Measurements from ENCODE around the gene PRIMPOL.

Gene PRIMPOL

GRCh38 chr4:184672741-184673140, 23.2 kb downstream of the PRIMPOL start:
- peaks cover 15 to 50% of the 10 kb centered on the region in 2 experiments for H3K36me3 ChIP-seq (ENCODE audit: control insufficient read depth in 1 of 2, insufficient read depth in 2 of 2, low read depth in 1 of 2, low read length in 2 of 2)
- no peak overlapping the region for H2AFZ ChIP-seq (ENCODE audit: low read depth, low read length)
- H3K4me3 ChIP-seq (ENCODE audit: insufficient read depth in 1 of 2, low read depth in 1 of 2, low read length in 2 of 2), result no peak overlapping the region
- H3K79me1 ChIP-seq (replicated peaks; ENCODE audit: low read length, poor library complexity, severe bottlenecking), result no peaks in the 10 kb centered on the region
- no peak overlapping the region for H2BK5ac ChIP-seq (ENCODE audit: low read depth, low read length, poor library complexity, severe bottlenecking)
- no peak overlapping the region for H3K23ac ChIP-seq (ENCODE audit: low read length in 2 of 2)
- no peak overlapping the region for H3K4me2 ChIP-seq (ENCODE audit: low read length, poor library complexity, severe bottlenecking)
- H3K9me3 ChIP-seq (ENCODE audit: control insufficient read depth, low read length), result no peaks in the 10 kb centered on the region
- no peak overlapping the region for H3K4ac ChIP-seq (ENCODE audit: low read depth in 1 of 2, low read length in 2 of 2)
- peaks cover 2% of the 10 kb centered on the region for H3K4me1 ChIP-seq (ENCODE audit: control insufficient read depth, insufficient read depth, low read depth, low read length)
- no peak overlapping the region for H3K14ac ChIP-seq (ENCODE audit: low read length in 2 of 2)
- 97% methylated on average over 6 of the region's 6 CpGs for WGBS
- H2BK120ac ChIP-seq (ENCODE audit: low read depth, low read length), result no peak overlapping the region
- H2AK5ac ChIP-seq (ENCODE audit: low read length, severe bottlenecking), result no peak overlapping the region
- no peak overlapping the region for H3K27ac ChIP-seq (ENCODE audit: low read length, poor library complexity, severe bottlenecking)
- no peak overlapping the region for H2BK15ac ChIP-seq (ENCODE audit: low read depth, poor library complexity, severe bottlenecking)
- no peak overlapping the region for H3K9ac ChIP-seq (ENCODE audit: low read length)
- DNase-seq, result no peak
- H4K91ac ChIP-seq (ENCODE audit: low read length), result no peak overlapping the region
- H2BK12ac ChIP-seq (ENCODE audit: low read length in 2 of 2), result no peak overlapping the region
- H4K8ac ChIP-seq (ENCODE audit: low read length), result no peak overlapping the region
- no peaks in the 10 kb centered on the region for H3K27me3 ChIP-seq (ENCODE audit: control insufficient read depth in 1 of 2, insufficient read depth in 1 of 2, low read length in 2 of 2)
- H3K18ac ChIP-seq (ENCODE audit: low read depth in 1 of 2, low read length in 2 of 2), result no peak overlapping the region

GRCh38 chr4:184674011-184674410, 24.5 kb downstream of the PRIMPOL start:
- 100% methylated on average over 3 of the region's 4 CpGs for WGBS
- H3K79me1 ChIP-seq (replicated peaks; ENCODE audit: low read length, poor library complexity, severe bottlenecking), result no peaks in the 10 kb centered on the region
- peaks cover 9 to 40% of the 10 kb centered on the region in 2 experiments for H3K36me3 ChIP-seq (ENCODE audit: control insufficient read depth in 1 of 2, insufficient read depth in 2 of 2, low read depth in 1 of 2, low read length in 2 of 2)
- H3K4me1 ChIP-seq (ENCODE audit: control insufficient read depth, insufficient read depth, low read depth, low read length), result no peaks in the 10 kb centered on the region
- H3K4me2 ChIP-seq (ENCODE audit: low read length, poor library complexity, severe bottlenecking), result no peak overlapping the region
- H3K27me3 ChIP-seq (ENCODE audit: control insufficient read depth in 1 of 2, insufficient read depth in 1 of 2, low read length in 2 of 2), result no peaks in the 10 kb centered on the region
- no peak overlapping the region for H3K9ac ChIP-seq (ENCODE audit: low read length)
- no peak for DNase-seq
- no peak overlapping the region for H2BK12ac ChIP-seq (ENCODE audit: low read length in 2 of 2)
- no peak overlapping the region for H3K14ac ChIP-seq (ENCODE audit: low read length in 2 of 2)
- H3K23ac ChIP-seq (ENCODE audit: low read length in 2 of 2), result no peak overlapping the region
- H2AFZ ChIP-seq (ENCODE audit: low read depth, low read length), result no peak overlapping the region
- H2BK15ac ChIP-seq (ENCODE audit: low read depth, poor library complexity, severe bottlenecking), result no peak overlapping the region
- H2BK5ac ChIP-seq (ENCODE audit: low read depth, low read length, poor library complexity, severe bottlenecking), result no peak overlapping the region
- H3K27ac ChIP-seq (ENCODE audit: low read length, poor library complexity, severe bottlenecking), result no peak overlapping the region
- no peaks in the 10 kb centered on the region for H3K9me3 ChIP-seq (ENCODE audit: control insufficient read depth, low read length)
- no peak overlapping the region for H2AK5ac ChIP-seq (ENCODE audit: low read length, severe bottlenecking)
- no peak overlapping the region for H3K18ac ChIP-seq (ENCODE audit: low read depth in 1 of 2, low read length in 2 of 2)
- no peak overlapping the region for H3K4ac ChIP-seq (ENCODE audit: low read depth in 1 of 2, low read length in 2 of 2)
- no peak overlapping the region for H3K4me3 ChIP-seq (ENCODE audit: insufficient read depth in 1 of 2, low read depth in 1 of 2, low read length in 2 of 2)
- H4K91ac ChIP-seq (ENCODE audit: low read length), result no peak overlapping the region
- no peak overlapping the region for H2BK120ac ChIP-seq (ENCODE audit: low read depth, low read length)
- H4K8ac ChIP-seq (ENCODE audit: low read length), result no peak overlapping the region

DNA sequence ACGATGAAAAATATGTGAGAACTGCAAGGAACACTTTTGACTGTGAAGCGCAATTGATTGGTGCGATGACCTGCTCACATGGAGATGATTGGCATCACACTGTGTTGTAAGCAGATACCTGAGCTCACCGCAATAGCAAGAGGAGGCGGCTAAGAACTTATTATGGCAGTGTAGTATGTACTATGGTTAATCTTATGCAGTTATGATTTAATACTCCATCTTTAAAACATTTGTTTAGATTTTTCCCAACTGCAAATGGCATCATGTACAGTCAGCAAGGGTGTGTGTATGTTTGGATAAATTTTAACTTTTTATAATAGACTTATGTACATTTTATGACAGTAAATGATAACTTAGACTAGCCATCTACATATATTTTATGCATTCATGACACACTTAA, 25.5 kb downstream of the PRIMPOL start:
- Histone ChIP-seq H2BK120ac (ENCODE audit: low read depth, low read length) (no peak overlapping the region), H2AK5ac (ENCODE audit: low read length, severe bottlenecking) (no peak overlapping the region), H3K4ac (ENCODE audit: low read depth in 1 of 2, low read length in 2 of 2) (no peak overlapping the region), H3K4me1 (ENCODE audit: control insufficient read depth, insufficient read depth, low read depth, low read length) (no peaks in the 10 kb centered on the region), H3K4me2 (ENCODE audit: low read length, poor library complexity, severe bottlenecking) (no peak overlapping the region), H3K9ac (ENCODE audit: low read length) (no peak overlapping the region), H2BK12ac (ENCODE audit: low read length in 2 of 2) (no peak overlapping the region), H3K9me3 (ENCODE audit: control insufficient read depth, low read length) (no peaks in the 10 kb centered on the region), H3K27me3 (ENCODE audit: control insufficient read depth in 1 of 2, insufficient read depth in 1 of 2, low read length in 2 of 2) (no peaks in the 10 kb centered on the region), H3K4me3 (ENCODE audit: insufficient read depth in 1 of 2, low read depth in 1 of 2, low read length in 2 of 2) (no peak overlapping the region), H2BK5ac (ENCODE audit: low read depth, low read length, poor library complexity, severe bottlenecking) (no peak overlapping the region), H2BK15ac (ENCODE audit: low read depth, poor library complexity, severe bottlenecking) (no peak overlapping the region), H3K79me1 (replicated peaks; ENCODE audit: low read length, poor library complexity, severe bottlenecking) (no peaks in the 10 kb centered on the region), H3K23ac (ENCODE audit: low read length in 2 of 2) (no peak overlapping the region), H4K91ac (ENCODE audit: low read length) (no peak overlapping the region), H3K27ac (ENCODE audit: low read length, poor library complexity, severe bottlenecking) (no peak overlapping the region), H3K18ac (ENCODE audit: low read depth in 1 of 2, low read length in 2 of 2) (peak overlapping the region in 1 of 2 experiments; percentile 35), H4K8ac (ENCODE audit: low read length) (no peak overlapping the region), H3K36me3 (ENCODE audit: control insufficient read depth in 1 of 2, insufficient read depth in 2 of 2, low read depth in 1 of 2, low read length in 2 of 2) (peaks cover 7 to 34% of the 10 kb centered on the region in 2 experiments), H2AFZ (ENCODE audit: low read depth, low read length) (no peak overlapping the region), H3K14ac (ENCODE audit: low read length in 2 of 2) (no peak overlapping the region)
- 98% methylated on average over 4 of the region's 5 CpGs for WGBS
- no peak for DNase-seq

DNA sequence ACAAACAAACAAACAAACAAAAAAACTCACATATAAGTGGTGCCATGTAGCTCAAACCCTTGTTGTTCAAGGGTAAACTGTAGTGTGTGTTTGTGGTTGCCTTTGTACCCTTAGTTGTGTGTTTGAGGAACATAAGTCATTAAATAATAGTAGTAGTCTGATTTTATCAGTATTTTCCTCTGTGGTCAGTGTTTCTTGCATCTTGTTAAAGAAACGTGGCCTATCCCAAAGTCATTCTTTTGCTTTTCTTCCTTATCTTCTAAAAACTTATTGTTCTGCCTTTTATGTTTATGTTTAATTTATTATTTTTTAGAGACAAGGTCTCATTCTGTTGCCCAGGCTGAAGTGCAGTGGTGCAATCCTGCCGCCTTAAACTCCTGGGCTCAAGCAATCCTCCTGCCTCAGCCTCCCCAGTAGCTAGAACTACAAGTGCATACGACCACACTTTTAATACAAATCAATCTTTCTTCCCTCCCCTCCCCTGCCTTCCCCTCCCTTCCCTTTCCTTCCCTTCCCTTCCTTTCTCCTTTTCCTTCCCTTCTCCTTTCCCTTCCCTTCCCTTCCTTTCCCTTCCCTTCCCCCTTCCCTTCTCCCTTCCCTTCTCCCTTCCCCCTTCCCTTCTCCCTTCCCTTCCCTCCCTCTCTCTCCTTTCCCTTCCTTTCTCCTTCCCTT, 26.4 kb downstream of the PRIMPOL start:
- Histone ChIP-seq H3K4ac (ENCODE audit: low read depth in 1 of 2, low read length in 2 of 2) (no peak overlapping the region), H3K14ac (ENCODE audit: low read length in 2 of 2) (no peak overlapping the region), H3K4me1 (ENCODE audit: control insufficient read depth, insufficient read depth, low read depth, low read length) (no peaks in the 10 kb centered on the region), H3K9me3 (ENCODE audit: control insufficient read depth, low read length) (no peaks in the 10 kb centered on the region), H3K27me3 (ENCODE audit: control insufficient read depth in 1 of 2, insufficient read depth in 1 of 2, low read length in 2 of 2) (no peaks in the 10 kb centered on the region), H4K91ac (ENCODE audit: low read length) (no peak overlapping the region), H2BK15ac (ENCODE audit: low read depth, poor library complexity, severe bottlenecking) (no peak overlapping the region), H3K9ac (ENCODE audit: low read length) (no peak overlapping the region), H3K4me3 (ENCODE audit: insufficient read depth in 1 of 2, low read depth in 1 of 2, low read length in 2 of 2) (no peak overlapping the region), H2BK12ac (ENCODE audit: low read length in 2 of 2) (no peak overlapping the region), H2BK120ac (ENCODE audit: low read depth, low read length) (no peak overlapping the region), H3K4me2 (ENCODE audit: low read length, poor library complexity, severe bottlenecking) (no peak overlapping the region), H2BK5ac (ENCODE audit: low read depth, low read length, poor library complexity, severe bottlenecking) (no peak overlapping the region), H3K36me3 (ENCODE audit: control insufficient read depth in 1 of 2, insufficient read depth in 2 of 2, low read depth in 1 of 2, low read length in 2 of 2) (peaks cover 7 to 29% of the 10 kb centered on the region in 2 experiments), H3K18ac (ENCODE audit: low read depth in 1 of 2, low read length in 2 of 2) (no peak overlapping the region), H3K79me1 (replicated peaks; ENCODE audit: low read length, poor library complexity, severe bottlenecking) (no peaks in the 10 kb centered on the region), H3K23ac (ENCODE audit: low read length in 2 of 2) (no peak overlapping the region), H4K8ac (ENCODE audit: low read length) (no peak overlapping the region), H3K27ac (ENCODE audit: low read length, poor library complexity, severe bottlenecking) (no peak overlapping the region), H2AK5ac (ENCODE audit: low read length, severe bottlenecking) (no peak overlapping the region), H2AFZ (ENCODE audit: low read depth, low read length) (no peak overlapping the region)
- no peak for DNase-seq
- WGBS, result 100% methylated on average over 2 of the region's 3 CpGs

All from mesenchymal stem cell (in vitro differentiated cells and primary cell).